Smooth muscle cell (in vitro differentiated cells): ENCODE measurements around the gene LRCH3. TPM values are rescaled to one million over a fixed set of nuclear protein-coding genes. Genes with fewer than 3 reads are reported as not detected.

Experiments
- DNase-seq: peaks from one replicate; lab custom pipeline; 2025; ENCODE audit not compliant: unreplicated experiment; lab: John Stamatoyannopoulos, UW
- H2AFZ ChIP-seq: fragments of 200-600 bp; sonication (generic); 2 replicates; pipeline ENCODE4 v1.6.0; 2016; ENCODE audit warnings: antibody characterized with exemption, low read depth, mild to moderate bottlenecking
- H3F3A ChIP-seq: fragments of 200-600 bp; sonication (generic); 2 replicates; pipeline ENCODE4 v1.6.0; 2017; ENCODE audit warnings: antibody characterized with exemption, low read depth
- H3K27ac ChIP-seq: fragments of 200-600 bp; sonication (generic); 2 replicates; pipeline ENCODE4 v1.5.1; 2016; ENCODE audit warnings: low read depth, mild to moderate bottlenecking
- H3K27me3 ChIP-seq: fragments of 200-600 bp; sonication (generic); 2 replicates; pipeline ENCODE4 v1.6.1; 2016; ENCODE audit warnings: low read depth, mild to moderate bottlenecking
- H3K36me3 ChIP-seq: fragments of 200-600 bp; sonication (generic); 2 replicates; pipeline ENCODE4 v1.5.1; 2016; ENCODE audit warnings: low read depth
- H3K4me1 ChIP-seq: fragments of 200-600 bp; sonication (generic); 2 replicates; pipeline ENCODE4 v1.5.1; 2016; ENCODE audit warnings: low read depth
- H3K4me2 ChIP-seq: fragments of 200-600 bp; sonication (generic); 2 replicates; pipeline ENCODE4 v1.6.0; 2016; ENCODE audit warnings: mild to moderate bottlenecking
- H3K4me3 ChIP-seq: fragments of 200-600 bp; sonication (generic); 2 replicates; pipeline ENCODE4 v1.5.1; 2016; ENCODE audit warnings: mild to moderate bottlenecking
- H3K79me2 ChIP-seq: fragments of 200-600 bp; sonication (generic); 2 replicates; pipeline ENCODE4 v1.6.0; 2016; ENCODE audit warnings: low read depth, mild to moderate bottlenecking
- H3K9ac ChIP-seq: fragments of 200-600 bp; sonication (generic); 2 replicates; pipeline ENCODE4 v1.6.0; 2016; ENCODE audit warnings: low read depth
- H3K9me3 ChIP-seq: fragments of 200-600 bp; sonication (generic); replicated peaks from 2 replicates; pipeline ENCODE4 v1.5.1; 2016; ENCODE audit warnings: low read depth
- H4K20me1 ChIP-seq: fragments of 200-600 bp; sonication (generic); 2 replicates; pipeline ENCODE4 v1.6.0; 2016; ENCODE audit warnings: low read depth
- CTCF ChIP-seq: fragments of 200-600 bp; sonication (generic); IDR thresholded peaks from 2 replicates; pipeline ENCODE4 v1.5.1; 2017; ENCODE audit warnings: borderline replicate concordance, mild to moderate bottlenecking, antibody characterized with exemption; ENCODE audit not compliant: insufficient read depth, poor library complexity, severe bottlenecking
- WGBS: methylation state at CpG from one replicate; pipeline ENCODE4 v1.1.7; 2016; ENCODE audit warnings: low lambda C conversion rate; 5-methylcytosine and 5-hydroxymethylcytosine counted together
- polyA plus RNA-seq: library from polyadenylated mRNA; unstranded; fragments of >200 nt; fragmentation: Nextera tagmentation; extraction: Ambion mirVana; gene quantifications from 2 replicates; pipeline ENCODE4 v1.2.1, GENCODE V29; 2016
- total RNA-seq: library from RNA; depleted of rRNA; stranded (reverse); fragments of >200 nt; gene quantifications from 2 replicates; pipeline ENCODE4 v1.2.3, GENCODE V29; 2014

The LRCH3 gene
- total and polyA plus RNA-seq, 2 experiments from 2014 or later = 15.6 to 31.7 TPM

- no peaks in the 10 kb centered on the region for H3K9me3 ChIP-seq
- peaks cover 4% of the 10 kb centered on the region for H3K36me3 ChIP-seq
- H3K4me3 ChIP-seq = no peak overlapping the region
- DNase-seq = no peak
- no peak for TF ChIP-seq CTCF
- WGBS = 92% methylated on average over 8 of the region's 8 CpGs
- no peaks in the 10 kb centered on the region for H3K4me1 ChIP-seq
- H2AFZ ChIP-seq = no peak overlapping the region
- no peak overlapping the region for H3K27ac ChIP-seq
- peaks cover 40% of the 10 kb centered on the region for H3K79me2 ChIP-seq
- no peaks in the 10 kb centered on the region for H3K27me3 ChIP-seq
- H4K20me1 ChIP-seq = peaks cover 58% of the 10 kb centered on the region
- H3K9ac ChIP-seq = no peak overlapping the region
- no peaks in the 10 kb centered on the region for H3F3A ChIP-seq
- H3K4me2 ChIP-seq = no peak overlapping the region
Measured at GRCh38 chr3:197820550-197821335, 29.7 kb downstream of the LRCH3 start.

GRCh38 chr3:197829397-197830045 is 38.5 kb downstream of the LRCH3 start:
- Histone ChIP-seq H3K9ac (no peak overlapping the region), H2AFZ (no peak overlapping the region), H3K4me1 (no peaks in the 10 kb centered on the region), H3F3A (no peaks in the 10 kb centered on the region), H4K20me1 (peaks cover 8% of the 10 kb centered on the region), H3K9me3 (no peaks in the 10 kb centered on the region), H3K4me2 (no peak overlapping the region), H3K79me2 (peaks cover 3% of the 10 kb centered on the region), H3K36me3 (peaks cover 23% of the 10 kb centered on the region), H3K27me3 (no peaks in the 10 kb centered on the region), H3K4me3 (no peak overlapping the region), H3K27ac (no peak overlapping the region)
- over 99% methylated on average over 3 of the region's 3 CpGs for WGBS
- no peak for TF ChIP-seq CTCF
- no peak for DNase-seq

- 88% methylated on average over 6 of the region's 6 CpGs for whole genome bisulfite sequencing
- Histone ChIP-seq H3K9ac (no peak overlapping the region), H3F3A (no peaks in the 10 kb centered on the region), H3K4me3 (no peak overlapping the region), H3K79me2 (peaks cover 3% of the 10 kb centered on the region), H3K9me3 (no peaks in the 10 kb centered on the region), H3K27me3 (no peaks in the 10 kb centered on the region), H3K36me3 (peaks cover 23% of the 10 kb centered on the region), H2AFZ (no peak overlapping the region), H3K27ac (no peak overlapping the region), H4K20me1 (peaks cover 8% of the 10 kb centered on the region), H3K4me1 (no peaks in the 10 kb centered on the region), H3K4me2 (no peak overlapping the region)
- no peak for DNase-seq
- TF ChIP-seq CTCF = no peak
Measured at GRCh38 chr3:197830308-197830966, 39.4 kb downstream of the LRCH3 start.
